ENCODE data around the gene DBET.
"Not testable (repeated sequence)": the region's sequence is repeated elsewhere in the genome, so short reads cannot be mapped to it uniquely, and the experiment has no call there.

Gene DBET

GRCh38 chr4:190064342-190064741, at the start of gene DBET:
Gene DBET, plus strand, starts transcription at chr4:190064502.
- not testable (repeated sequence) for FAIRE-seq

GRCh38 chr4:190014771-190015537, 49.3 kb upstream of the DBET start:
- DNase-seq (ENCODE audit: insufficient read length, low spot score) (no peak), FAIRE-seq (no peak)

More at GRCh38 chr4:190064342-190064741, at the start of gene DBET:
- not testable (repeated sequence) for DNase-seq (ENCODE audit: insufficient read length, low spot score)

- FAIRE-seq (no peak), DNase-seq (ENCODE audit: insufficient read length, low spot score) (no peak)
Measured at GRCh38 chr4:190015538-190016368, 48.5 kb upstream of the DBET start.

GRCh38 chr4:190016369-190017289, 47.7 kb upstream of the DBET start:
- FAIRE-seq (no peak), DNase-seq (ENCODE audit: insufficient read length, low spot score) (no peak)

GRCh38 chr4:190017357-190018200, 46.7 kb upstream of the DBET start:
- DNase-seq (ENCODE audit: insufficient read length, low spot score) (no peak), FAIRE-seq (no peak)

GRCh38 chr4:190018201-190018920, 45.9 kb upstream of the DBET start:
- FAIRE-seq (no peak), DNase-seq (ENCODE audit: insufficient read length, low spot score) (no peak)

GRCh38 chr4:190019023-190019858, 45.1 kb upstream of the DBET start:
- DNase-seq (ENCODE audit: insufficient read length, low spot score): no peak
- FAIRE-seq: no peak

- not testable (repeated sequence) for DNase-seq (ENCODE audit: insufficient read length, low spot score)
- peak; percentile 99 for FAIRE-seq
Measured at GRCh38 chr4:190019859-190020463, 44.3 kb upstream of the DBET start.

GRCh38 chr4:190020790-190021717, 43.2 kb upstream of the DBET start:
- peak; percentile 92 for FAIRE-seq

GRCh38 chr4:190021973-190022372, 42.3 kb upstream of the DBET start:
- FAIRE-seq; DNase-seq (ENCODE audit: insufficient read length, low spot score): not testable (repeated sequence)

More at GRCh38 chr4:190020790-190021717, 43.2 kb upstream of the DBET start:
- DNase-seq (ENCODE audit: insufficient read length, low spot score): peak; percentile 89

- not testable (repeated sequence) for DNase-seq (ENCODE audit: insufficient read length, low spot score)
Measured at GRCh38 chr4:190022614-190023281, 41.6 kb upstream of the DBET start.

GRCh38 chr4:190027156-190027555, 37.1 kb upstream of the DBET start, which contains the start of gene FRG2:
Gene FRG2, minus strand, starts transcription at chr4:190027256. Its CDS starts 52 bp downstream, at chr4:190027204.
- DNase-seq (ENCODE audit: insufficient read length, low spot score); FAIRE-seq: not testable (repeated sequence)

More at GRCh38 chr4:190022614-190023281, 41.6 kb upstream of the DBET start:
- peak; percentile 100 for FAIRE-seq

- FAIRE-seq; DNase-seq (ENCODE audit: insufficient read length, low spot score): not testable (repeated sequence)
Measured at GRCh38 chr4:190031264-190031663, 33.0 kb upstream of the DBET start.

GRCh38 chr4:190037704-190038388, 26.5 kb upstream of the DBET start:
- DNase-seq (ENCODE audit: insufficient read length, low spot score): not testable (repeated sequence)

GRCh38 chr4:190040873-190041272, 23.4 kb upstream of the DBET start:
- not testable (repeated sequence) for DNase-seq (ENCODE audit: insufficient read length, low spot score); FAIRE-seq

More at GRCh38 chr4:190037704-190038388, 26.5 kb upstream of the DBET start:
- not testable (repeated sequence) for FAIRE-seq

Data from HTR-8/SVneo (cell line).